Endodermal cell (in vitro differentiated cells): ENCODE data around the gene GOLGB1. TPM values are rescaled to one million over a fixed set of nuclear protein-coding genes. Genes with fewer than 3 reads are reported as not detected.
"Not testable (repeated sequence)": the region's sequence is repeated elsewhere in the genome, so short reads cannot be mapped to it uniquely, and the experiment has no call there.

Experiments
- DNase-seq: peaks from one replicate; pipeline ENCODE4 v3.0.0-alpha.2; 2017
- H3K27ac ChIP-seq: 2 replicates; pipeline ENCODE4 v1.5.1; 2013; ENCODE audit warnings: mild to moderate bottlenecking, low read depth, low read length, moderate library complexity
- H3K27me3 ChIP-seq: 2 replicates; pipeline ENCODE4 v1.6.1; 2013; ENCODE audit warnings: mild to moderate bottlenecking, low read length, moderate library complexity; ENCODE audit not compliant: insufficient read depth, control insufficient read depth, poor library complexity, severe bottlenecking
- H3K36me3 ChIP-seq: 2 replicates; pipeline ENCODE4 v1.7.0; 2013; ENCODE audit warnings: mild to moderate bottlenecking, low read length, moderate library complexity; ENCODE audit not compliant: control insufficient read depth, insufficient read depth
- H3K4me1 ChIP-seq: one replicate; pipeline ENCODE4 v1.7.0; 2013; ENCODE audit warnings: low read length; ENCODE audit not compliant: control insufficient read depth, insufficient read depth
- H3K4me3 ChIP-seq: 2 replicates; pipeline ENCODE4 v1.5.1; 2013; ENCODE audit warnings: mild to moderate bottlenecking, low read length, moderate library complexity
- H3K9ac ChIP-seq: 2 replicates; pipeline ENCODE4 v1.6.1; 2013; ENCODE audit warnings: mild to moderate bottlenecking, low read length, moderate library complexity; ENCODE audit not compliant: poor library complexity, severe bottlenecking; ENCODE audit errors: extremely low read depth
- H3K9me3 ChIP-seq: 2 replicates; pipeline ENCODE4 v1.6.1; 2013; ENCODE audit warnings: mild to moderate bottlenecking, low read length, moderate library complexity; ENCODE audit not compliant: control insufficient read depth
- H3K27ac Mint-ChIP-seq: 2 replicates; pipeline ENCODE4 v1.8.0; 2020; ENCODE audit warnings: mixed read lengths
- H3K27me3 Mint-ChIP-seq: 2 replicates; pipeline ENCODE4 v1.8.0; 2021; ENCODE audit warnings: mild to moderate bottlenecking, mixed read lengths; ENCODE audit not compliant: insufficient read depth
- H3K36me3 Mint-ChIP-seq: 2 replicates; pipeline ENCODE4 v1.8.0; 2020; ENCODE audit warnings: low read depth, mixed read lengths
- H3K4me1 Mint-ChIP-seq: 2 replicates; pipeline ENCODE4 v1.8.0; 2020; ENCODE audit warnings: mixed read lengths
- H3K4me3 Mint-ChIP-seq: 2 replicates; pipeline ENCODE4 v1.8.0; 2020; ENCODE audit warnings: mild to moderate bottlenecking, moderate library complexity, mixed read lengths
- H3K9me3 Mint-ChIP-seq: 2 replicates; pipeline ENCODE4 v1.8.0; 2020; ENCODE audit warnings: mild to moderate bottlenecking, mixed read lengths
- WGBS, 2 experiments: methylation state at CpG; one replicate each; pipeline versions ENCODE4 v1.1.5 to v1.1.7; 2013; ENCODE audit warnings: missing lambda C conversion rate in 2 of 2, mixed read lengths in 1 of 2; ENCODE audit not compliant: insufficient coverage in 1 of 2, insufficient read length in 1 of 2; 5-methylcytosine and 5-hydroxymethylcytosine counted together
- total RNA-seq, 2 donors: library from RNA; stranded (reverse); fragmentation: NEBNext Ultra II Directional in 1 of 2; extraction: Animal tissue kit (Norgen Biotek cat#: 25700) in 1 of 2; gene quantifications; 2 replicates in 1 of 2; 3 replicates in 1 of 2; pipeline ENCODE4 v1.2.1, GENCODE V29; 2021
- TF ChIP-seq, protein P1 (sequence below): fragments of 200-600 bp; sonication (generic); conservative IDR thresholded peaks from 2 replicates; pipeline ENCODE4 v1.5.0; 2021; ENCODE audit warnings: antibody characterized with exemption, mild to moderate bottlenecking

Gene GOLGB1
- total RNA-seq, 2 donors from 2014 or later = 47.8 to 53.0 TPM

DNA sequence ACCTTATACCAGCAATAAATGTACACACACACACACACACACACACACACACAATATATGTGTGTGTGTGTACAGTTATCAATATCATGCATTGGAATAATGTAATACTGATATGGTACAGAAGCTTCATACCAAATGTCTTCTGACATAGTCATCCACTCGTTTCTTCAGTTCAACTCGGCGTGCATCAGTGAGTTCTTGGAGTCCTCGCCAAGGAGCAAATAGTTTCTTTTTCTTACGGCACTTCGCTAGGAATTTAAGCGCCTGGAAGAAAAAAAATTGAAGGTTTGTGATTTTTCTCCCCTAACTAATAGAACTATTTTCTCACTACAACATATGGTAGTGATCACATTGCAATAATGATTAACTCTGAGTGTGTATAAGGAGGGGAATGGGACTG lies 32.1 kb upstream of the GOLGB1 start:
- TF ChIP-seq, protein P1, sequence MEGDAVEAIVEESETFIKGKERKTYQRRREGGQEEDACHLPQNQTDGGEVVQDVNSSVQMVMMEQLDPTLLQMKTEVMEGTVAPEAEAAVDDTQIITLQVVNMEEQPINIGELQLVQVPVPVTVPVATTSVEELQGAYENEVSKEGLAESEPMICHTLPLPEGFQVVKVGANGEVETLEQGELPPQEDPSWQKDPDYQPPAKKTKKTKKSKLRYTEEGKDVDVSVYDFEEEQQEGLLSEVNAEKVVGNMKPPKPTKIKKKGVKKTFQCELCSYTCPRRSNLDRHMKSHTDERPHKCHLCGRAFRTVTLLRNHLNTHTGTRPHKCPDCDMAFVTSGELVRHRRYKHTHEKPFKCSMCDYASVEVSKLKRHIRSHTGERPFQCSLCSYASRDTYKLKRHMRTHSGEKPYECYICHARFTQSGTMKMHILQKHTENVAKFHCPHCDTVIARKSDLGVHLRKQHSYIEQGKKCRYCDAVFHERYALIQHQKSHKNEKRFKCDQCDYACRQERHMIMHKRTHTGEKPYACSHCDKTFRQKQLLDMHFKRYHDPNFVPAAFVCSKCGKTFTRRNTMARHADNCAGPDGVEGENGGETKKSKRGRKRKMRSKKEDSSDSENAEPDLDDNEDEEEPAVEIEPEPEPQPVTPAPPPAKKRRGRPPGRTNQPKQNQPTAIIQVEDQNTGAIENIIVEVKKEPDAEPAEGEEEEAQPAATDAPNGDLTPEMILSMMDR = no peak
- Mint-ChIP-seq H3K4me1 (no peaks in the 10 kb centered on the region), H3K36me3 (peaks cover 39% of the 10 kb centered on the region), H3K4me3 (no peak overlapping the region), H3K27ac (no peak overlapping the region), H3K9me3 (no peaks in the 10 kb centered on the region), H3K27me3 (no peaks in the 10 kb centered on the region)
- Histone ChIP-seq H3K27me3 (no peaks in the 10 kb centered on the region), H3K4me1 (no peaks in the 10 kb centered on the region), H3K9ac (no peak overlapping the region), H3K4me3 (no peak overlapping the region), H3K9me3 (no peaks in the 10 kb centered on the region), H3K27ac (no peak overlapping the region), H3K36me3 (peaks cover 80% of the 10 kb centered on the region)
- 99 to 100% methylated on average over 3 to 7 of the region's 7 CpGs for WGBS, 2 experiments
- DNase-seq = no peak

DNA sequence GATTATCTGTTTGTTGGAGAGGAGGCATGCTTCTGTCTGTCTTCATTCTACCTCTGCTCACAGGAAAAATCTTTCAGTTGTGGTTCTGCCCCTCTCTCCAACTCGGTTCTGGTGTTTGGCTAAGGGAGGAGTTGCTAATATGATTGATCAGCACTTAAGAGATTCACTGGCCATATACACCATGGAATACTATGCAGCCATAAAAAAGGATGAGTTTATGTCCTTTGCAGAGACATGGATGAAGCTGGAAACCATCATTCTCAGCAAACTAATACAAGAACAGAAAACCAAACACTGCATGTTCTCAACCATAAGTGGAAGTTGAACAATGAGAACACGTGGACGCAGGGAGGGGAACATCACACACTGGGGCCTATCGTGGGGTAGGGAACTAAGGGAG lies 25.6 kb upstream of the GOLGB1 start:
- H3K36me3 Mint-ChIP-seq = peaks cover 66% of the 10 kb centered on the region

DNA sequence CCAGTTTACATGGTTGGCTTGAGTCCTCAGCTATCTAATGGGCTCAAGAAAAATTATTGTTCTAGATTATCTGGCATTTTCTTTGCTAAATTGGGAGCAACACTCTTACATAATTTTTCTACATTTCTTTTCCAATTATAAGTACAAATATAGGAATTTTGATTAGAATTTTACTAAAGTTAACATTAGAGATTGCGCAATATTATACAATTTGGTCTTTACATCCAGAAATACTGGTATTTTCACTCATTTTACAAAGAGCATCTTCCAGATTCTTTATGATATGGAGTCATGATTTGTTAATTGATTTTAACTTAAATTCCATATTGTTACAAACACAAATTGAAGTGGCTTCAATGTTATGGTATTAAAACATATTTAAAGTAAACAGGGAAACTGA lies 19.7 kb upstream of the GOLGB1 start:
- H3K27ac ChIP-seq = no peak overlapping the region
- H3K4me3 Mint-ChIP-seq = no peak overlapping the region
- peaks cover 38% of the 10 kb centered on the region for H3K36me3 ChIP-seq
- no peak overlapping the region for H3K9ac ChIP-seq
- WGBS, 2 experiments = no CpG with 5 or more reads among the region's 1 CpG
- peaks cover 31% of the 10 kb centered on the region for H3K36me3 Mint-ChIP-seq
- H3K27ac Mint-ChIP-seq = no peak overlapping the region
- H3K4me1 ChIP-seq = no peaks in the 10 kb centered on the region
- DNase-seq = no peak
- no peaks in the 10 kb centered on the region for H3K27me3 ChIP-seq
- TF ChIP-seq, protein P1 = no peak
- H3K27me3 Mint-ChIP-seq = no peaks in the 10 kb centered on the region
- H3K4me3 ChIP-seq = no peak overlapping the region
- H3K4me1 Mint-ChIP-seq = no peaks in the 10 kb centered on the region
- H3K9me3 Mint-ChIP-seq = no peaks in the 10 kb centered on the region
- no peaks in the 10 kb centered on the region for H3K9me3 ChIP-seq

More for the DNA sequence above, 25.6 kb upstream of the GOLGB1 start:
- not testable (repeated sequence) for H3K4me3 ChIP-seq, H3K27me3 Mint-ChIP-seq, DNase-seq, H3K9me3 Mint-ChIP-seq, H3K4me1 Mint-ChIP-seq, H3K27me3 ChIP-seq, H3K9me3 ChIP-seq, H3K4me1 ChIP-seq, H3K4me3 Mint-ChIP-seq, H3K27ac ChIP-seq, H3K9ac ChIP-seq, H3K27ac Mint-ChIP-seq
- 90% methylated on average over 4 of the region's 4 CpGs; no CpG with 5 or more reads in 1 of the 2 experiments for WGBS, 2 experiments
- peaks cover 73% of the 10 kb centered on the region for H3K36me3 ChIP-seq

DNA sequence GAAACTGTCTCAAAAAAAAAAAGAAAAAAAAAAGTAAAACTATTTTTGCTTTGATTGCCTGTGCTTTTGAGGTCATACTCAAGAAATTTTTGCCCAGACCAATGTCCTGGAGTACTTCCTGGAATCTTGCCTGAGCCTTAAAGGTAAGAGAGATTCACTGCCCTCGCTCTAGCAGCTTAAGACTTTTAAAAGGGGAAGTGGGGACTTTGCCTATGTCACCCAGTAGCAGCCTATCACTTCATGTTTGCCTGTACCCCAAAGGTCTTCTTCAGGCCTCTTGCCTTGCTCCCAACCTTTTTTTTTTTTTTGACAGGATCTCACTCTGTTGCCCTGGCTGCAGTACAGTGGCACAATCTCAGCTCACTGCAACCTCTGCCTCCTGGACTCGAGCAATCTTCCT lies 18.9 kb upstream of the GOLGB1 start:
- Histone ChIP-seq H3K4me3 (no peak overlapping the region), H3K9ac (no peak overlapping the region), H3K36me3 (peaks cover 36% of the 10 kb centered on the region), H3K9me3 (no peaks in the 10 kb centered on the region), H3K27ac (no peak overlapping the region), H3K27me3 (no peaks in the 10 kb centered on the region), H3K4me1 (no peaks in the 10 kb centered on the region)
- Mint-ChIP-seq H3K4me1 (no peaks in the 10 kb centered on the region), H3K27ac (no peak overlapping the region), H3K9me3 (no peaks in the 10 kb centered on the region), H3K4me3 (no peak overlapping the region), H3K27me3 (no peaks in the 10 kb centered on the region), H3K36me3 (peaks cover 23% of the 10 kb centered on the region)
- no peak for DNase-seq
- TF ChIP-seq, protein P1 = no peak
- WGBS, 2 experiments = 40 to 68% methylated on average over 1 to 2 of the region's 2 CpGs
